HG03095 (cell line): ENCODE data around the gene NPIPA7.
"Not testable (repeated sequence)": the region's sequence is repeated elsewhere in the genome, so short reads cannot be mapped to it uniquely, and the experiment has no call there.

Experiments
- ATAC-seq: cut with Tn5 transposase; IDR thresholded peaks from one replicate; pipeline ENCODE4 v1.9.1; 2021; ENCODE audit warnings: moderate library complexity; ENCODE audit not compliant: unreplicated experiment

Gene NPIPA7

GRCh38 chr16:16417914-16418544 is 39.1 kb downstream of the NPIPA7 start:
- not testable (repeated sequence) for ATAC-seq

GRCh38 chr16:16420515-16420914 is 41.6 kb downstream of the NPIPA7 start:
- ATAC-seq: not testable (repeated sequence)

- ATAC-seq: not testable (repeated sequence)
These were observed 46.2 kb downstream of the NPIPA7 start for GRCh38 chr16:16425146-16425545.

- ATAC-seq: not testable (repeated sequence)
These were observed 52.2 kb downstream of the NPIPA7 start for GRCh38 chr16:16431135-16431534.

GRCh38 chr16:16434711-16435110 is 55.8 kb downstream of the NPIPA7 start:
- not testable (repeated sequence) for ATAC-seq

- not testable (repeated sequence) for ATAC-seq
These were observed 62.5 kb downstream of the NPIPA7 start for GRCh38 chr16:16441401-16441800.
